Endodermal cell (in vitro differentiated cells): ENCODE results near the gene KCNJ12. TPM values are rescaled to one million over a fixed set of nuclear protein-coding genes. Genes with fewer than 3 reads are reported as not detected.
"Not testable (repeated sequence)": the region's sequence is repeated elsewhere in the genome, so short reads cannot be mapped to it uniquely, and the experiment has no call there.

Source experiments
- DNase-seq: peaks from one replicate; pipeline ENCODE4 v3.0.0-alpha.2; 2017
- H3K27ac ChIP-seq: 2 replicates; pipeline ENCODE4 v1.5.1; 2013; ENCODE audit warnings: mild to moderate bottlenecking, low read depth, low read length, moderate library complexity
- H3K27me3 ChIP-seq: 2 replicates; pipeline ENCODE4 v1.6.1; 2013; ENCODE audit warnings: mild to moderate bottlenecking, low read length, moderate library complexity; ENCODE audit not compliant: insufficient read depth, control insufficient read depth, poor library complexity, severe bottlenecking
- H3K36me3 ChIP-seq: 2 replicates; pipeline ENCODE4 v1.7.0; 2013; ENCODE audit warnings: mild to moderate bottlenecking, low read length, moderate library complexity; ENCODE audit not compliant: control insufficient read depth, insufficient read depth
- H3K4me1 ChIP-seq: one replicate; pipeline ENCODE4 v1.7.0; 2013; ENCODE audit warnings: low read length; ENCODE audit not compliant: control insufficient read depth, insufficient read depth
- H3K4me3 ChIP-seq: 2 replicates; pipeline ENCODE4 v1.5.1; 2013; ENCODE audit warnings: mild to moderate bottlenecking, low read length, moderate library complexity
- H3K9ac ChIP-seq: 2 replicates; pipeline ENCODE4 v1.6.1; 2013; ENCODE audit warnings: mild to moderate bottlenecking, low read length, moderate library complexity; ENCODE audit not compliant: poor library complexity, severe bottlenecking; ENCODE audit errors: extremely low read depth
- H3K9me3 ChIP-seq: 2 replicates; pipeline ENCODE4 v1.6.1; 2013; ENCODE audit warnings: mild to moderate bottlenecking, low read length, moderate library complexity; ENCODE audit not compliant: control insufficient read depth
- H3K27ac Mint-ChIP-seq: 2 replicates; pipeline ENCODE4 v1.8.0; 2020; ENCODE audit warnings: mixed read lengths
- H3K27me3 Mint-ChIP-seq: 2 replicates; pipeline ENCODE4 v1.8.0; 2021; ENCODE audit warnings: mild to moderate bottlenecking, mixed read lengths; ENCODE audit not compliant: insufficient read depth
- H3K36me3 Mint-ChIP-seq: 2 replicates; pipeline ENCODE4 v1.8.0; 2020; ENCODE audit warnings: low read depth, mixed read lengths
- H3K4me1 Mint-ChIP-seq: 2 replicates; pipeline ENCODE4 v1.8.0; 2020; ENCODE audit warnings: mixed read lengths
- H3K4me3 Mint-ChIP-seq: 2 replicates; pipeline ENCODE4 v1.8.0; 2020; ENCODE audit warnings: mild to moderate bottlenecking, moderate library complexity, mixed read lengths
- H3K9me3 Mint-ChIP-seq: 2 replicates; pipeline ENCODE4 v1.8.0; 2020; ENCODE audit warnings: mild to moderate bottlenecking, mixed read lengths
- CTCF ChIP-seq: fragments of 200-600 bp; sonication (generic); conservative IDR thresholded peaks from 2 replicates; pipeline ENCODE4 v1.5.0; 2021; ENCODE audit warnings: antibody characterized with exemption, mild to moderate bottlenecking
- WGBS, 2 experiments: methylation state at CpG; one replicate each; pipeline versions ENCODE4 v1.1.5 to v1.1.7; 2013; ENCODE audit warnings: missing lambda C conversion rate in 2 of 2, mixed read lengths in 1 of 2; ENCODE audit not compliant: insufficient coverage in 1 of 2, insufficient read length in 1 of 2; 5-methylcytosine and 5-hydroxymethylcytosine counted together
- total RNA-seq, 2 donors: library from RNA; stranded (reverse); fragmentation: NEBNext Ultra II Directional in 1 of 2; extraction: Animal tissue kit (Norgen Biotek cat#: 25700) in 1 of 2; gene quantifications; 2 replicates in 1 of 2; 3 replicates in 1 of 2; pipeline ENCODE4 v1.2.1, GENCODE V29; 2021

The KCNJ12 gene
- total RNA-seq, 2 donors from 2014 or later: 2.3 to 2.6 TPM

- TF ChIP-seq CTCF: no peak
- 86 to 97% methylated on average over 7 to 20 of the region's 21 CpGs for WGBS, 2 experiments
- H3K27me3 ChIP-seq: no peaks in the 10 kb centered on the region
These were observed 42.5 kb downstream of the KCNJ12 start for GRCh38 chr17:21418446-21419298.

GRCh38 chr17:21419299-21420239 is 43.4 kb downstream of the KCNJ12 start:
- H3K4me1 ChIP-seq: no peaks in the 10 kb centered on the region
- H3K36me3 ChIP-seq: no peaks in the 10 kb centered on the region
- H3K27me3 Mint-ChIP-seq: no peaks in the 10 kb centered on the region
- WGBS, 2 experiments: 85 to 87% methylated on average over 18 to 25 of the region's 25 CpGs
- no peaks in the 10 kb centered on the region for H3K9me3 ChIP-seq
- peaks cover 6% of the 10 kb centered on the region for H3K9me3 Mint-ChIP-seq
- H3K9ac ChIP-seq: no peak overlapping the region
- H3K4me3 Mint-ChIP-seq: no peak overlapping the region
- no peaks in the 10 kb centered on the region for H3K36me3 Mint-ChIP-seq
- H3K27ac Mint-ChIP-seq: no peak overlapping the region
- no peak overlapping the region for H3K4me3 ChIP-seq
- H3K27me3 ChIP-seq: no peaks in the 10 kb centered on the region
- peak; percentile 72 for DNase-seq
- H3K27ac ChIP-seq: no peak overlapping the region
- peaks cover 2% of the 10 kb centered on the region for H3K4me1 Mint-ChIP-seq
- no peak for TF ChIP-seq CTCF

More at GRCh38 chr17:21418446-21419298, 42.5 kb downstream of the KCNJ12 start:
- H3K36me3 ChIP-seq: no peaks in the 10 kb centered on the region
- peak; percentile 39 for DNase-seq
- Mint-ChIP-seq H3K27ac (no peak overlapping the region), H3K27me3 (no peaks in the 10 kb centered on the region), H3K9me3 (peaks cover 11% of the 10 kb centered on the region), H3K4me3 (no peak overlapping the region), H3K4me1 (peaks cover 2% of the 10 kb centered on the region), H3K36me3 (no peaks in the 10 kb centered on the region)
- no peak overlapping the region for H3K27ac ChIP-seq
- no peaks in the 10 kb centered on the region for H3K9me3 ChIP-seq
- H3K4me1 ChIP-seq: no peaks in the 10 kb centered on the region
- H3K4me3 ChIP-seq: no peak overlapping the region
- H3K9ac ChIP-seq: no peak overlapping the region

GRCh38 chr17:21420503-21421090 is 44.4 kb downstream of the KCNJ12 start:
- H3K4me1 Mint-ChIP-seq, H3K27me3 ChIP-seq, H3K27ac ChIP-seq, H3K9me3 ChIP-seq, H3K4me3 ChIP-seq, H3K9ac ChIP-seq, H3K27me3 Mint-ChIP-seq, H3K4me1 ChIP-seq, H3K4me3 Mint-ChIP-seq, H3K36me3 Mint-ChIP-seq, H3K36me3 ChIP-seq, H3K27ac Mint-ChIP-seq, H3K9me3 Mint-ChIP-seq: not testable (repeated sequence)
- 81 to 89% methylated on average over 8 to 9 of the region's 11 CpGs for WGBS, 2 experiments
- peak; percentile 35 for DNase-seq

- DNase-seq: peak; percentile 70
- 87 to 95% methylated on average over 4 to 20 of the region's 20 CpGs for whole genome bisulfite sequencing, 2 experiments
These were observed 45.5 kb downstream of the KCNJ12 start for GRCh38 chr17:21421421-21422310.

More at GRCh38 chr17:21421421-21422310, 45.5 kb downstream of the KCNJ12 start:
- not testable (repeated sequence) for H3K9ac ChIP-seq, H3K27me3 Mint-ChIP-seq, H3K27me3 ChIP-seq, H3K9me3 ChIP-seq, H3K4me1 Mint-ChIP-seq, H3K4me3 Mint-ChIP-seq, H3K9me3 Mint-ChIP-seq, H3K27ac Mint-ChIP-seq, H3K36me3 ChIP-seq, H3K4me3 ChIP-seq, H3K36me3 Mint-ChIP-seq, H3K27ac ChIP-seq, H3K4me1 ChIP-seq
